Body of pancreas (tissue), 4 donors: ENCODE data around the gene UMAD1.

Experiments
- POLR2A ChIP-seq, 3 donors: fragments of 450-650 bp; IDR thresholded peaks; one replicate each; pipeline ENCODE4 v1.6.1; 2016; ENCODE audit warnings: antibody characterized with exemption in 3 of 3, mild to moderate bottlenecking in 2 of 3
- TF ChIP-seq, protein P1 (sequence below), 7 experiments: fragments of 450-650 bp in 4 of 7; fragments of 200-600 bp in 3 of 7; sonication (generic) in 3 of 7; IDR thresholded peaks; one replicate each; pipeline ENCODE4 v1.5.1; 2016 to 2019; ENCODE audit warnings: antibody characterized with exemption in 7 of 7

- TF ChIP-seq, protein P1, sequence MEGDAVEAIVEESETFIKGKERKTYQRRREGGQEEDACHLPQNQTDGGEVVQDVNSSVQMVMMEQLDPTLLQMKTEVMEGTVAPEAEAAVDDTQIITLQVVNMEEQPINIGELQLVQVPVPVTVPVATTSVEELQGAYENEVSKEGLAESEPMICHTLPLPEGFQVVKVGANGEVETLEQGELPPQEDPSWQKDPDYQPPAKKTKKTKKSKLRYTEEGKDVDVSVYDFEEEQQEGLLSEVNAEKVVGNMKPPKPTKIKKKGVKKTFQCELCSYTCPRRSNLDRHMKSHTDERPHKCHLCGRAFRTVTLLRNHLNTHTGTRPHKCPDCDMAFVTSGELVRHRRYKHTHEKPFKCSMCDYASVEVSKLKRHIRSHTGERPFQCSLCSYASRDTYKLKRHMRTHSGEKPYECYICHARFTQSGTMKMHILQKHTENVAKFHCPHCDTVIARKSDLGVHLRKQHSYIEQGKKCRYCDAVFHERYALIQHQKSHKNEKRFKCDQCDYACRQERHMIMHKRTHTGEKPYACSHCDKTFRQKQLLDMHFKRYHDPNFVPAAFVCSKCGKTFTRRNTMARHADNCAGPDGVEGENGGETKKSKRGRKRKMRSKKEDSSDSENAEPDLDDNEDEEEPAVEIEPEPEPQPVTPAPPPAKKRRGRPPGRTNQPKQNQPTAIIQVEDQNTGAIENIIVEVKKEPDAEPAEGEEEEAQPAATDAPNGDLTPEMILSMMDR (IDR thresholded peaks at IDR 0.05), result no peak
- no peak for TF ChIP-seq POLR2A (IDR thresholded peaks at IDR 0.05)
Observed at GRCh38 chr7:7918736-7919448, 278.3 kb downstream of the UMAD1 start.
